ENCODE results near the gene MEG3.

DNA sequence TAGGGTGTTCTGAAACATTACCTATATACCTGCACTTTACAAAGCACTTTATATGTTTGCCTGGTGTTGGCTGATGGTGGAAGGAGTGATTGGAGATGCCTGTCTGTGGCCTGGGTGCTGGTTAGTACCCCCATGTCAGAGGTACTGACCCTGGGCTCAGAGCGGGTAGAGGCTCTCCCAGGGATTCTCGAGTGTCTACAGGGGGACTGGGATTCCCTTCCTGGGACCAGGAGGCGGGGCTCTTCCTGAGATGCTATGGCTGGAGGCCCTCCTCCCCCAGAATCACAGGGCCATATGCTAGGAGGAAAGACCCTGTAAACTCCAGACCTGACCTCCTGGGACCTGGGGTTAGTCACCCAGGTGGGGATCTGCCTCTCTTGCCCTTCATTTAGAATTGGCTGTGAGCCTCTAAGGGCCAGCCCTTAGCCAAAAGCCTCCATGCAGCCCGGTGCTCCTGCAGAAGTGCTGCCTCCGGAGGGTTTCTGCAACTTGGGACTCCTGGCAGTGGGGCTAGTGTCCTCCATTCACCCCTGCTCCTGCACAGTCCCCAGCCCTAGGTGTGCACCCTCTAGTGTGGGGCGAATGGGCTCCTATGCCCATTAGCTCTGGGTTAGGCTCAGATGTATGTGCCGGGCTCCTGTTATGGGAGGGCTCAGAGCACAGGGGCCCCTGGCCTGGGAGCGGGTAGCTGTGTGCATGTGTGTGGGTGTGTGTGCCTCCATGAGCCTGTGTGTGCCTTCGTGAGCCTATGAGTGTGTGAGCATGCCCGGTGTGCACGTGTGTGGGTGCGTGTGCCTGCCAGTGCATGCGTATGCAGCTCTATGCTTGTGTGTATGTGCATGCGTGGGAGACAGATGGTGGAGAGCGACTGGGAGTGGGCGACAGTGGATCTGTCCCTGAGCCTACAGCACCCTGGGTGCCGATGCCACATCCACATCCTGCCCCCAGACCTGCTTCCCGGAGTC, 41.0 kb downstream of the MEG3 start:
- TF ChIP-seq, protein P1, sequence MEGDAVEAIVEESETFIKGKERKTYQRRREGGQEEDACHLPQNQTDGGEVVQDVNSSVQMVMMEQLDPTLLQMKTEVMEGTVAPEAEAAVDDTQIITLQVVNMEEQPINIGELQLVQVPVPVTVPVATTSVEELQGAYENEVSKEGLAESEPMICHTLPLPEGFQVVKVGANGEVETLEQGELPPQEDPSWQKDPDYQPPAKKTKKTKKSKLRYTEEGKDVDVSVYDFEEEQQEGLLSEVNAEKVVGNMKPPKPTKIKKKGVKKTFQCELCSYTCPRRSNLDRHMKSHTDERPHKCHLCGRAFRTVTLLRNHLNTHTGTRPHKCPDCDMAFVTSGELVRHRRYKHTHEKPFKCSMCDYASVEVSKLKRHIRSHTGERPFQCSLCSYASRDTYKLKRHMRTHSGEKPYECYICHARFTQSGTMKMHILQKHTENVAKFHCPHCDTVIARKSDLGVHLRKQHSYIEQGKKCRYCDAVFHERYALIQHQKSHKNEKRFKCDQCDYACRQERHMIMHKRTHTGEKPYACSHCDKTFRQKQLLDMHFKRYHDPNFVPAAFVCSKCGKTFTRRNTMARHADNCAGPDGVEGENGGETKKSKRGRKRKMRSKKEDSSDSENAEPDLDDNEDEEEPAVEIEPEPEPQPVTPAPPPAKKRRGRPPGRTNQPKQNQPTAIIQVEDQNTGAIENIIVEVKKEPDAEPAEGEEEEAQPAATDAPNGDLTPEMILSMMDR (IDR thresholded peaks at IDR 0.05; ENCODE audit: insufficient read depth, low read length, poor library complexity, severe bottlenecking), result no peak
- no peak for TF ChIP-seq EZH2phosphoT487 (conservative IDR thresholded peaks at IDR 0.05; ENCODE audit: low read length)
